NT2/D1 (cell line): Measurements from ENCODE around the gene SRCIN1.

Experiments
- DNase-seq: peaks from one replicate; pipeline ENCODE4 v3.0.0-alpha.2; 2011; ENCODE audit warnings: low read depth, low spot score
- H3K27me3 ChIP-seq: 2 replicates; pipeline ENCODE4 v1.6.0; 2011; ENCODE audit warnings: mild to moderate bottlenecking; ENCODE audit not compliant: insufficient read length, insufficient read depth
- H3K36me3 ChIP-seq: 2 replicates; pipeline ENCODE4 v1.6.1; 2011; ENCODE audit warnings: mild to moderate bottlenecking, low read length, mixed read lengths; ENCODE audit not compliant: insufficient read depth, insufficient read length
- H3K4me1 ChIP-seq: 2 replicates; pipeline ENCODE4 v1.5.1; 2011; ENCODE audit not compliant: insufficient read depth, insufficient read length
- H3K4me3 ChIP-seq: 2 replicates; pipeline ENCODE4 v1.5.1; 2011; ENCODE audit warnings: low read depth; ENCODE audit not compliant: insufficient read length
- H3K9ac ChIP-seq: 2 replicates; pipeline ENCODE4 v1.6.0; 2011; ENCODE audit warnings: low read depth; ENCODE audit not compliant: insufficient read length
- H3K9me3 ChIP-seq: 2 replicates; pipeline ENCODE4 v1.5.1; 2011; ENCODE audit warnings: mild to moderate bottlenecking, low read length; ENCODE audit not compliant: insufficient read depth
- SUZ12 ChIP-seq: IDR thresholded peaks from 2 replicates; pipeline ENCODE4 v1.6.1; 2011; ENCODE audit not compliant: insufficient read length, insufficient read depth; ENCODE audit errors: extremely low read depth
- YY1 ChIP-seq: IDR thresholded peaks from 2 replicates; pipeline ENCODE4 v1.6.1; 2011; ENCODE audit not compliant: insufficient read length, insufficient read depth
- ZNF274 ChIP-seq: IDR thresholded peaks from 2 replicates; pipeline ENCODE4 v1.6.1; 2011; ENCODE audit warnings: mild to moderate bottlenecking, low read depth, low read length

Gene SRCIN1

DNA sequence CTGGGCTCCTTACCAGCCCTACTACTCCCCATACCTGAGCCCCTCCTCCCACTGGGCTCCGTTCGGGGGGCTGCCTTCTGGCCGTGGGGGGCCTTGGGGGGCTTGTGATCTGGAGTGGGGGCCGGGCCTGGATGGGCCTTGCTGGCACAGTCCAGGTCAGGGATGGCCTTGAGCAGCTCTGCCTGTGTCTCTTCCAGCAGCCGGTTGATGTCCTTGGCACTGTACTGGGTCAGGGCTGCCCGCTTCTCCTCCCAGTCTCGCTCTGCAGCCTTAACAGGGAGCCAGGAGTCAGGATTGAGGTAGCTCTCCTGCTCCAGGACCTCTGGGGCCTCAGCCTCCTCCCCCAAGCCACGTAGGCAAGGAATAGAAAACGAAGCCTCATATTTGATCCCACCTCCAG, 54.6 kb downstream of the SRCIN1 start:
- TF ChIP-seq YY1 (no peak), SUZ12 (no peak), ZNF274 (no peak)
- H3K9me3 ChIP-seq, result no peaks in the 10 kb centered on the region
- H3K36me3 ChIP-seq, result no peaks in the 10 kb centered on the region

DNA sequence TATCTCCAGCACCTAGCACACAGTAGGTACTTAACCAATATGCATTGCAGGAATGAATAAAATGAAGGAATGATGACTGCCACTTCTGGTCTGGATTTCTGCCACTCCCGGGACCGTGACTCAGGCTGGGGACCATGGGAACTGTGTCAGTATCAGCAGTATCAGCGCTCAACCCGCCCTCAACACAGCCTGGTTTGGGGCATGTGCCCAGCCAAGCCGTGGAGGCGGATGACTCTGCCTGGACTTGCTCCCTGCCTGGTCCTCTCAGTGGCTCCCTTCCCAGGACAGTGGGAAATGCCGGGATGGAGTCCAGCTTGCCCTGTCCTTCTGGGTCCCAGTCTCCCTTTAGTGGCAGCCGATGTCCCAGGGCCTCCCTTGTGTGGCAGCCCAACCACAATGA, 55.1 kb downstream of the SRCIN1 start:
- TF ChIP-seq YY1, result no peak
- TF ChIP-seq ZNF274, result no peak
- no peak for TF ChIP-seq SUZ12
- Histone ChIP-seq H3K4me1 (peaks cover 11% of the 10 kb centered on the region), H3K27me3 (no peaks in the 10 kb centered on the region), H3K9me3 (no peaks in the 10 kb centered on the region), H3K36me3 (no peaks in the 10 kb centered on the region), H3K9ac (no peak overlapping the region), H3K4me3 (no peak overlapping the region)
- no peak for DNase-seq

More for the DNA sequence above, 54.6 kb downstream of the SRCIN1 start:
- no peak overlapping the region for H3K9ac ChIP-seq
- no peak overlapping the region for H3K4me3 ChIP-seq
- no peaks in the 10 kb centered on the region for H3K27me3 ChIP-seq
- no peak for DNase-seq
- peaks cover 11% of the 10 kb centered on the region for H3K4me1 ChIP-seq

DNA sequence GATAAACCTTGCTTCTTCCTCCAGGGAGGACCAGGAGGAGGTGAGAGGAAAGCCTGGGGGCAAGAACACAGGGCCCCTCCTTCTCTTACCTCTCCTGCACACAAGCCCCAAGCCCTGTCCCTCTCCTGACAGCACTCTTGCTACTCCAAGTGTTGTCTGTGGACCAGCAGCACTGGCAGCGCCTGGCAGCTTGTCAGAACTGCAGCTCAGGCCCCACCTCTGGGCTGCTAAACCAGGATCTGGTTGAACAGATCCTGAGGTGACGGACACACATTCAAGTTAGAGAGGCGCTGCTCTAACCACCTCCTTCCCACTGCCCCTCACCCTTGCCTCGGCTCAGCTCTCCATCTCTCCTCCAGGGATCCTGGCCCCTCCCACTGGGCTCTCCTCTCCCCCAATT, 56.5 kb downstream of the SRCIN1 start:
- Histone ChIP-seq H3K9me3 (no peaks in the 10 kb centered on the region), H3K36me3 (no peaks in the 10 kb centered on the region), H3K4me1 (peaks cover 14% of the 10 kb centered on the region), H3K4me3 (no peak overlapping the region), H3K9ac (no peak overlapping the region), H3K27me3 (no peaks in the 10 kb centered on the region)
- TF ChIP-seq ZNF274 (no peak), SUZ12 (no peak), YY1 (no peak)
- no peak for DNase-seq

DNA sequence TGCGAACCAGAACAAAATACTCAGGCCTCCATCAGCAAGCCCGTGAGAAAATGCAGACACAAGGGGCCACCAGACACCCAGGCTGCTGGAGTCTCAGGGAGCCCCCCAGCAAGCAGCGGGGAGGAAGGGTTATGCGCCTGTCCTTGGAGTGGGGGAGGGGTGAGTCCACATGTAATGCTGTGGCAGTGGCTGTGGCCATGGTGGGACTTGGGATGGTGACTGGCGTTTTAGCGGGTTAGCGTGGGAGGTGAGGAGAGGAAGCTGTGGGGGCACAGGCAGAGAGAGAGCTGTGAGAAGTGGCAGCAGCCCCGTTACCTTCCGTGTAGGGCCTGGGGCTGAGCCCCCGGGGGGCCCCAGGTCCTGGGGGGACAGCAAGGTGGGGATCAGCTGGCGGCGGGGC, 58.3 kb downstream of the SRCIN1 start:
- H3K9ac ChIP-seq, result no peak overlapping the region
- no peaks in the 10 kb centered on the region for H3K9me3 ChIP-seq
- DNase-seq, result no peak
- no peaks in the 10 kb centered on the region for H3K36me3 ChIP-seq
- H3K4me1 ChIP-seq, result peaks cover 28% of the 10 kb centered on the region
- H3K27me3 ChIP-seq, result no peaks in the 10 kb centered on the region
- H3K4me3 ChIP-seq, result no peak overlapping the region
- TF ChIP-seq SUZ12 (no peak), YY1 (no peak), ZNF274 (no peak)

DNA sequence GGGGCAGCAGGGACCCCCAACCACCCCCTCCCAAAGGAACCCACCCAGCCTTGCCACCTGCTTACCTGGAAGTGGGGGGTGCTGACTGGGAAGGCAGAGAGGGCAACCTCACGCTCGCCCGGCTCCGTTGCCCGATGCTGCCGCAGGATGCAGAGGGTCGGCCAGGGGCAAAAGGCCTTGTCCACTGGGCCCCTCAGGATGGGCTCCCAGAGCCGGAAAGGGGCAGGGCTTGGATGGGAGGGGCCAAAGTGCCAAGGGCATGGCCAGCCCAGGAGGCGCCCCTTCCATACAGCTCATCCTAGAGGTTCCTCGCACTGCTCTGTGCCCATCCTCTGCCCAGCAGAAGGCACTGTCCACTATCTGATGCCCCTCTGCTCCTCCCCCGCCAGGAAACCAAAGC, 59.4 kb downstream of the SRCIN1 start:
- H3K9ac ChIP-seq, result no peak overlapping the region
- no peak for DNase-seq
- no peak overlapping the region for H3K4me3 ChIP-seq
- H3K27me3 ChIP-seq, result no peaks in the 10 kb centered on the region
- no peaks in the 10 kb centered on the region for H3K9me3 ChIP-seq
- H3K36me3 ChIP-seq, result no peaks in the 10 kb centered on the region
- peaks cover 33% of the 10 kb centered on the region for H3K4me1 ChIP-seq
- TF ChIP-seq YY1 (no peak), ZNF274 (no peak), SUZ12 (no peak)

DNA sequence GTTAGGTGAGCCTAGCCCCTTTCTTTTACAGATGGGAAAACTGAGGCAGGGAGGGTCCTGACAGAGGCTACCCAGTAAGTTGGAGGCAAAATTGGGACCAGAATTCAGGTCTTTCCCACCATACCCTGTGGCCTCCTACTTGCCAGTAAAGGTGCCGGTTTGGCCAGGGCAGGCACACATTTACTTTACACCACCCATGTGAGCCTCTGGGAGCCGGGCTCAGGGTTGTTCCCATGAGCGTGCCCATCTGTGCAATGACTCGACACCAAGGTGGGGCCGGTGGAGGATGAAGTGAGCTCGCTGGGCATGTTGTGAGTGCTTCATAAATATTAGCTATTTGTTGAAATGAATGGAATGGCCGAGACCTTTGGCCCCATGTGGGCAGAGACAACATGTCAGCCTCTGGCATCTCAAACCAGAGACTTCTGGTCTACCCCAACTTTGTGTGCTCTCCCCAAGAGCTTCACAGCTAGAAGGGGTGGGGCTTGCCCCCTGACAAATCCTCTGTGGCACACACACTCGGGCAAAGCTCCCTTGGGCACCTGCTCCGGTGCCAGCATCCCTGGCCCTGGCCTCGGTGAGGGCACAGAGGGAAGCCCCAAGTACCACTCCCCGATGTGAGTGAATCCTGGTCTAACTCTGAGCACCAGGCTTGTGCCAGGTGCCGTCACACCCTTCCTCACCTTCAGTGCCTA, 60.1 kb downstream of the SRCIN1 start:
- Histone ChIP-seq H3K9me3 (no peaks in the 10 kb centered on the region), H3K36me3 (no peaks in the 10 kb centered on the region), H3K4me1 (peaks cover 34% of the 10 kb centered on the region), H3K4me3 (no peak overlapping the region), H3K27me3 (no peaks in the 10 kb centered on the region), H3K9ac (no peak overlapping the region)
- no peak for DNase-seq
- TF ChIP-seq YY1, result no peak
- no peak for TF ChIP-seq SUZ12
- no peak for TF ChIP-seq ZNF274

DNA sequence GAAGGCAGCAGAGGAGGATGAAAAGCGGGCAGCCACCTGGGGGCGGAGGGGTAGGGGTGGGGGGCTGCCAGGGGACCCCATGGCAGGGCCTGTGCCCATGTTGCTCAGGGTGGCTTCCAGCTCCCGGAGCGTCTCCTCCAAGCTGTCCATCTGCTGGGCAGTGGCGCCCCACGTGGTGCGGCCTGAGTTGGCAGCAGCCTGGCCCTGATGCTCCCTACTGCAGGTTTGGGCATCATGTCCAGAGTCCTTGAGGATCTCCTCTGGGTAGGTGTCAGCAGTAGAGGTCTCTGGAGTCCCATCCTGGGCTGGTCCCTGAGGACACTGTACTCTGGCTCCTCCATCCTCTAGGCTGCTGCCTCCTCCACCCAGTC, 60.9 kb downstream of the SRCIN1 start:
- H3K9me3 ChIP-seq, result no peaks in the 10 kb centered on the region
- no peak overlapping the region for H3K9ac ChIP-seq
- TF ChIP-seq ZNF274 (no peak), SUZ12 (no peak)
- peaks cover 34% of the 10 kb centered on the region for H3K4me1 ChIP-seq
- no peak for DNase-seq
- H3K27me3 ChIP-seq, result no peaks in the 10 kb centered on the region
- H3K36me3 ChIP-seq, result no peaks in the 10 kb centered on the region
- no peak overlapping the region for H3K4me3 ChIP-seq
